IPS DF 4.7 (cell line): ENCODE results near the gene CFI.
A peak's percentile ranks its signal among the peaks of the same experiment; 100 is the strongest.

Source experiments
- DNase-seq: peaks from one replicate; pipeline ENCODE4 v3.0.0-alpha.2; 2013; ENCODE audit warnings: low spot score; ENCODE audit errors: extremely low read depth

The CFI gene

DNA sequence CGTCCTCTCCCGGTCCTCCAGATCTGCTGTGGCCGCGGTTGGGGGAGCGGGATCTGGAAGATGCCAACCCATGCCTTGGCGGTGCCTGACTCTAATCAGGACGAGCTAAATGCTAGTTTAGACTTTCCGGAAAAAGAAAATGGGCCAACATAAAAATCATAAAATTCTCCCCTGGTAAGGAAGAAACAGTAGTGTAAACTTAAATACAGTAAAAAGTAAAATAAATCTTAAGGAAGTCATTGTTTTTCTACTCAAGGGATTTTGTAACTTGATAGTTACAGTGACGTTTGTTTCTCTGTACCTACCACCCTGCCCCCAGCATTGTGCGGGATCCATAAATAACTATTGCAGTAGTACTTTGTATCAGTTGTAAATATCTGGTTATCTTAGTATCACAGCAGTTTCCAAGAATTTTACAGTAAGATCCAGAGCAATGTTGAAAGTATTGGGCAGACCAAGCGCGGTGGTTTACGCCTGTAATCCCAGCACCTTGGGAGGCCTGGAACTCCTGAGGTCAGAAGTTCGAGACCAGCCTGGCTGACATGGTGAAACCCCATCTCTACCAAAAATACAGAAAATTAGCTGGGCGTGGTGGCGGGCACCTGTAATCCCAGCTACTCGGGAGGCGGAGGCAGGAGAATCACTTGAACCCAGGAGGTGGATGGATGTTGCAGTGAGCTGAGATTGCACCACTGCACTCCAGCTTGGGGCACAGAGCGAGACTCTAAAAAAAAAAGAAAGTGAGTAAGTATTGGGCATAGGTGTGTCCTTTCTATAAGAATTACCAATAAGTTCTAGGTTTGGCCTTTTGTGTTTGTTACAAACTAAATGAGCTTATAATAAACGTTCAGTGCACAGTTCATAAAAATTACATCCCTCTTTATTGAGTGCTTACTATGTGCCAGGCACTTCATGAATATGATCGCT, 70.9 kb downstream of the CFI start:
- DNase-seq = no peak

DNA sequence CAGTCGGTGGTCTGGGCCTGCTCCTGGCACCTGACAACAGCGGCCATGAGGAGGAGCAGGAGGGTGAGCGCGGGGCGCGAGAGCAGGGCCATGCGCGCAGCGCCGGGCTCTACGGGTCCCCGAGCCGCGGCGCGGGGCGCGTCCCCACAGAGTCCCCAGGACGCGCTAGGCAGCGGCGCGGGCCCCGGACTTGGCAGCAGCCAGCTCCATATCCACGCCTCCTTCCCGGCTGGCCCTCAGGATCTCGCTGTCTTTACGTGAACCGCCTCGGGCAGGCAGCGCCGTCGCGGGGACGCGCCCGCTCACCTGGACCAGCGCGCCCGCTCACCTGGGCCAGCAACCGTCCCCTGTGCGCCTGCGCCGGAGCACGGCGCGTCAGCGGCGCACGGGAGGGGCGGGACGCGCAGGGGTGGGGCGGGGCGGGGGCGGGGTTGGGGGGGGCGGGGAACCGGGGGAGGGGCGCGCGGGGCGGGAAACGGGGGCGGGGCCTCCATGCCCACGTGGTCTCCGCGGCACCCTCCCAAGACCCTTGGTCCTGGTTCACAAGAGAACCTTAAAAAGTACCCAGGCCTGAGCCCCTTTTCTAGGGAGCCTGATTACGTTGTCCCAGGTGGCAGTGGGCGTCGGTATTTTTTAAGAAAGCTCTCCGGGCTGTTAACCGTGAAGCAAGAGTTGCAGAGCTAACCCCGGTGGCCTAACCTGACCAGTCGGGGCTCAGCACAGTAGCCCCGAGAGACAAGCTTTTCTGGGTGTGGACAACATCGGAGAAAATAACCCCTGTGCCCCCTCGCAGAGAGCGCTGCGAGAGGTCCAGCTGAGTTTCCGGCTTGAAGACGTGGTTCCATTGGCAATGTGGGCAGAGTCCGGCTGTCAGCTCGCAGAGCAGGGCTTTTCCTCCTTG, 71.8 kb downstream of the CFI start, which contains the start of gene PLA2G12A:
Gene PLA2G12A, minus strand, starts transcription at position 353 of the 901 bp plus-strand sequence. Its CDS starts 261 bp downstream, at position 92.
- DNase-seq = no peak

DNA sequence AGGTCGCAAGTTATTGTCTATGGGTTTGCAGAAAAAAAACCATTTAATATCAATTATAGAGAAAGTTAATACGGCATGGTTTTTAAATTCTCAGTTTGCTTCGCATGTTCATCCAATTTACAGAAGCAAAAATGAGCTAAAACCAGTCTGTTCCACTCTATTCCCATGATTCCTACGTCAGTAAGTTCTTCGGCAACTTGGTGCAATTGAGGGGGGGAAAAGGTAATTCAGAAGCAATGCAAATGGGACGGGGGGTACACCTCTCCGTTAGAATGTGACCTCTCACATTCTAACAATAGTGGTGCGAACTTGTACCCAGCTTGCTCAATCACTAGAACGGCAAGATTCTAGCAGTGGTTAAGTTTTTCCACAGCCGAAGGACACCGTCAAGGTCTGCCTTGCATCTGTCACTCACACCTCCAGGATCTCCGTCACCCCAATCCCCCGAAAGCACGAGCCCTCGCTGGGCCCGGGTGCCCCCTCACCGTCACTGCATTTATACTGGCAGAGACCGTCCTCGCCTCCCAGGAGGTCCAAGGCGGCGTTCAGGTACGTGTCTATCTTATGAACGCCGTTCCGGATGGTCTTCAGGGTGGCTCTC, 72.6 kb downstream of the CFI start:
- no peak for DNase-seq

DNA sequence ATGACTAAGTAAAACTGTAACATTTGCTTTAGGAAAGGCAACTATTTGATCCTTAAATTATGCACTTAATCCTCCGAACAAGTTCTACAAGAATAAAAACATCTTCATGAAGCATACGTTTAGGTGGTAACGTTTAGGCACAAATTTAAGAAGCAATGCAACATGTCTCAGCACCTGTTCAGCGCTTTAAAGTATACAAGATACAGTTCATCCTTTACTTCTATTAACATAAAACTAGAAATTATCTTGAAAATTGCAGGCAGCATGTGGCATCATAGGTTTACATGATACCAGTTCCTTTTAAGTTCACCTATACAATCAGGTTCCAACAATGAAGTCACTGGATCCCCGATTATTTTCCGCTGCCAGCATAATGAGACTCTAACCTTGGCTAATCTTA, 73.4 kb downstream of the CFI start:
- DNase-seq = no peak

DNA sequence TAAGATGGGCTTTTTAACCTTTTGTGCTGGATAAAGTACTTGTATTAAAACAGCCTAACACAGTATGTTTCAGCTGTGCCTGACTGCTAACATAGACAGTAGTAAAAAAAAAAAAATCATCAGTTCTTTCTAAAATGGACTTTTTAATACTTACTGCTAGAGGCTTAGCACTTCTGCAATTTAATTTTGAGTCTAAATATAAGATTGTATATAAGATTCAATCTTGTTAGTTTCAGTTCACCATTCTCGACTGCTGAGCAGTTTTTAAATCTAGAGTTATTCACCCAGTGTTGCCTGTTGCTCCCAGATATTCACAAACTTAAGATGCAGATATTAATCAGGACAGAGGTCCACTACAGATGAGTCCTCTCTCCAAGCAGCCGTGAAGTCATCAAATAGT, 78.7 kb downstream of the CFI start:
- no peak for DNase-seq

DNA sequence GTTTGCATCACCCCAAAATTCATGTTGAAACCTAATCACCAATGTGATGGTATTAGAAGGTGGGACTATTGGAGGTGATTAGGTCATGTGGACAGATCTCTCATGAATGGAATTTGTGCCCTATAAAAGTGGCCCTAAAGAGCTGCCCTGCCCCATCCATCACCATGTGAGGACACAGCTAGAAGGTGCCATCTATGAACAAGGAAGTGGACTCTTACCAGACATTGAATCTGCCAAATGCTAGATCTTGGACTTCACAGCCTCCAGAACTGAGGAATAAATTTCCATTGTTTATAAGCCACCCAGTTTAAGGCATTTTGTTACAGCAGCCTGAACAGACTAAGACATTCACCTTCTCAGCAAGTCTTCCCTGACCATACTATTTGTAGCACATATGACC, 79.4 kb downstream of the CFI start:
- no peak for DNase-seq

DNA sequence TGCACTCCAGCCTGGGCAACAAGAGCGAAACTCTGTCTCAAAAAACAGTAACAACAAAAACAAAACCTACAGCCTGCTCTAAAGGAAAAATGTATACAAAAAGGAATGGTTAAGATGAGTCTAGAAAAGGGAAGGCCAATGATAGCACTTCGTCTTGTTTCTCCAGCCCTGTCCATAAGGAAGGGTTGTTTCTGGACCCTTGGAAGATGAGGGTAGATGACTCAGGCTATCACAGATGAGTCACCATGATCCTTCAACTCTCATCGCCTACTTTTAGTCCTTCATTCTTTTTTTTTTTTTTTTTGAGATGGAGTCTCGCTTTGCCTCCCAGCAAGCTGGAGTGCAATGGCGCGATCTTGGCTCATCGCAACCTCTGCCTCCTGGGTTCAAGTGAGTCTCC, 80.8 kb downstream of the CFI start:
- no peak for DNase-seq

DNA sequence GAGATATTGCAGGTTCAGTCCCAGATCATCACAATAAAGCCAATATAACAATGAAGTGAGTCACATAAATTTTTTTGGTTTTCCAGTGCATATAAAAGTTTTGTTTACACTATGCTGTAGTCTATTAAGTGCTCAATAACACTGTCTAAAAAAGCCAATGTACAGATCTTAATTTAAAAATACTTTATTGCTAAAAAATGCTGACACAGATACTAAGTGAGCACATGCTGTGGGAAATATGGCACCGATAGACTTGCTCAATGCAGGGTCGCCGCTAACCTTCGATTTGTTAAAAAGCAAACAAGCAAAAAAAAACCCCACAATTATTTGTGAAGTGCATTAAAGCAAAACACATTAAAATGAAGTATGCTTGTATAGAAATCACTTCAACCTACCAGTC, 82.2 kb downstream of the CFI start:
- DNase-seq = no peak

DNA sequence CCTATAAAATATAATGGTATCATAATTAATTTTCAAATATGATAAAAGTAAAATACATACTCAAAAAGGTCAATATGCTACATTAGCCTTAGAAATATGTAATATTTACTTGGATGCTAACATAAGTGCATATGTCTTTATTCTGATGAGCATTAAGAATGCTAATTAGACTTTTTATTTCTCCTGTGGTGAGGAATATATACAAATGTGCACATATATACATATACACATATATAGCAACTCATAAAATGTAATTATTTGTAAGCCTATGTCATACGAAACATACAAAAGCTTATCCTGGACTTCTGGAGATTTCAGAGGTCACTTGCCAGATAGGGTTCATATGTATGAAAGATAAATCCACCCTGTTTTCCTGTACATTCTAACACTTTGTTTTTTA, 83.0 kb downstream of the CFI start:
- no peak for DNase-seq

DNA sequence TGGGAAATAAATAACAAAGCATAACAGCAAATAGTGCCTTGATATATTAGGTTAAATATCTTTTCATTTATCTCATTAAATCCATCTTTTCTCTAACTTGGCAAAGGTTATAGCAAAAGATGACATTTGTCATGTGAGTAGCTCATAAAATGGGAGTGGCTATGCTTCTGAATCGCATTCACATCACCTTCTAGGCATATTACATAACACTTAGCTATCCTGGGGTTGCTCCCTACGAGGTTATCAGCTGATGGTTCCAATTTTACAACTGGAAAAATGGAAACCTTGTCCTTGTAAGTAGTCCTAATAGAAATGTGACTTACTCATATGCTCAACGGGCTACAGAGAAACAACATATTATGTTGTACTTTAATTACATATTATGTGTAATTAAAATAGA, 88.3 kb downstream of the CFI start:
- no peak for DNase-seq

DNA sequence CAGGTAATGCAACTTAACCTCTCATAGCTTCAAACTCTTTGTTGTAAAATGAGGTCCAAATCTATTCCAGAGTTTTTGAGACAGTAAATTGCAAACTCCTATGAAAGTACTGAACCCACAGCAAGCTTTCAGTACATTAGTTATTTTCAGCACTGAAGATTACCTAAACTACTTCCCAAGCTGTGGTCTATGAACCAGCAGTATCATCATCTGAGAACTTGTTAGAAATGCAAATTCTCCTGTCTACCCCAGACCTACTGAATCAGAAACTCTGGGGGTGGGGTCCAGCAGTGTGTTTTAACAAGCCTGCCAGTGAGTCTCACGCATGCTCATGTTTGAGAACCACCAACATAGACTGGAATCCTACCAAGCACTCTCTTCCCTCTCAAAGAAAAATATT, 92.8 kb downstream of the CFI start:
- no peak for DNase-seq

DNA sequence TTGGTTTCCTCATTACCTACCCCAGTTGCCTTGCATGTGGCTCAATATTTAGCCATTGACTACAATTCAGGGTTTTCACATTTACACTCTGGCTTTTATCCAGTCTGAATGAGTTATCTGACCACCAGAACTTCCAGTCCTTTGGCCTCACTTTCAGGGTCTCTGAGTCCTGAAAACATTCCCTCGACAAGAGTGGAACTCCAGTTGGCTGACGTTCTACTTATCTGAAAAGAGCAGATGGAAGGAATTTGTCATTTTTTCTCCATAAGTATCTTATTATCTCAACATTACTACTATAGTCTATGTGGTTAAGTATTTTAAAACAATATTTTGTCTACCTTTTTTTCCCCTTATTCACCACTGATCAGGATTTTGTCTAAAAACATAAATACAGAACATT, 93.4 kb downstream of the CFI start:
- DNase-seq = no peak

DNA sequence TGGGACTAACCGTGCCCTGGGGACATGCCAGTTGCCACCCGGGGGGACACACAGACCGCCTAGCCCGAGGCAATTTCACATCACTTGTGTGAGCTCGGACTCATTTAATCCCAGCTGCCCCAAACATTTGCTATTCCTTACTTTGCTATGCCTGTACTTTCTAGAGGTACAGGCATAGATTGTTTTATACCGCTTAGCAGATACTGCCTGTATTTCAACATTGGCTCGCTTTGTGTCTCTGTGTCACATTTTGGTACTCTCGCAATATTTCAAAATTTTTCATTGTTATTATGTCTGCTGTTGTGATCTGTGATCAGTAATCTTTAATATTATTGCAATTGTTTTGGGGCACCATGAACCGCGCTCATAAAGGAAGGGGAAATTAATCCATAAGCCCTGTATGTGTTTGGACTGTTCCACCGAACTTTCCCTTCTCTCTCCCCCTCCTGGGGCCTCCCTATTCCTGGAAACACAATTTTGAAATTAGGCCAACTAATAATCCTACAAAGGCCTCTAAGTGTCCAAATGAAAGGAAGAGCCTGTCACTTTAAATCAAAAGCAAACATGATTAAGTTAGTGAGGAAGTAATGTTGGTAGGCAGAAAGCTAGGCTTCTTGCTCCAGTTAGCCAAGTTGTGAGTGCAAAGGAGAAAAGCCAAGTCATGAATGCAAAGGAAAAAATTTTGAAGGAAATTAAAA, 98.0 kb downstream of the CFI start:
- no peak for DNase-seq

DNA sequence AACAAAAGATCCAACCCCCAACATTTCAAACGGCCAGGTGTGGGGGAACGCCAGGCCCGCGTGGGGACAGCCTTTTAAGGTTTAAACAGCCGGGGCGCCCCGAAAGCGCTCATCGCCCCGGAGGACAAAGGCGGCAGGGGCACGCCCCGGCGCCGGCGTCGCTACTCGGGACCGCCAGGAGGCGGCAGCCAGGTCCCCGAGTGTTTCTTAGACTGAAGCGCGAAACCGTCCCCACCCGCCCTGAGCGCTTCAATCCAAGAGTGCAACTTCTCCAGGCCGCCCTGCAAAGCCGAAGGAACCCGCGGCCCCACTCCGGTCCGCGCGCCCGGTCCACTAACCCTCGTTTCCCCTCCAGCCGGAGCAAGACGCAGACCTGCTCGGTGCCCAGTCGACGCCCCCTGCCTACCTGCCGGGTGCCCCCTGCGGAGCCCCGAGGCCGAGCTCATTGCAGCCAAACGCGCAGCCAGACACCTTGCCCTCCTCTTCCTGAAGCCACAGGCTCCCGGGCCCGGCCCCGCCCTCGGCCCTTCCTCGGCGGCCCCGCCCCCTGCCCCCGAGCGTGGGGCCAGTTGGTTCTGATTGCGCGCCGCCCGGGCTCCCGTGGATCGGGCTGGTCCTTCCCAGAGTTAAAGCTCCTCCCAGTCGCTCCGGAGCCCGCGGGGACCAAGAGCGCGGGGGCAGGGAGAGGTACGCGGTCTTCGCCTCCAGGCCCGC, 98.7 kb downstream of the CFI start, which contains the start of gene CASP6:
Gene CASP6, minus strand, starts transcription at position 496 of the 714 bp plus-strand sequence. Its CDS starts 50 bp downstream, at position 446.
- DNase-seq = peak; percentile 41

DNA sequence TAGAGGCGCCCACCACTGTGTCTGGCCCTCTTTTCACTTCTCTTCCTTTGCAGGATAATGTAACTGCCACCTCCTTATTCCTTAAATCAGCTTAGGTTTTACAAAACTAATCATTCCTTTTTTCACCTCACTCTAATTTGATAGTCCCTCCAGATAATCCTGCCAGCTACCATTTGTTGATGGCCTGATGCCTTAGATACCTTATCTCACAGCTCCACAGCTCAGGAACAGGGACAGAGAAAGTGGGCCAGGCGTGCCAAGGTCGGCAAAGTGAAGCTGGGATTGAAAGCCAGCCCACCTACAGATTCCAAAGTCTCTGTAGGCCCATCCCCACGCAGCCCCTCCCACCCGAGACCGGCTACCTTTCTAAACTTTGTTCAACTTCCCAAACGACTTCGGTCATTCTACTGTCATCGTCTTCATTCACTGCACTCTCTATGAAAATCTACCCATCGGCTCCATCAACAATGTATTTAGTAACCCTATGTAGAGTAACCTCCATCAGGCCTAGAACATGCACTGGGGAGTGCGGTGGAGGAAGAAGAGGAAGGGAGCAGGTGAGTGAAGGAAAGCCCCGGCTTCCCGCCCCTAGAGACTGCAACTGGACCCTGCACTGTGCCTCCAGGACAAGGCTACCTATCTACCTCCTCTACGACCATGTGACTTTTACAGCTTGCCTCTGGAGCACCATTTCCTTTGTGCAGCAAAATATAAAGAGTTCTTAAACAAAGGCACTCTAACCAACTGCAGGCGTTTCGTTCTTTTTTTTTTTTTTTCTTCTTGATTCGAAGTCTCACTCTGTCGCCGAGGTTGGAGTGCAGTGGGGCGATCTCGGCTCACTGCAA, 100.0 kb downstream of the CFI start:
- no peak for DNase-seq

DNA sequence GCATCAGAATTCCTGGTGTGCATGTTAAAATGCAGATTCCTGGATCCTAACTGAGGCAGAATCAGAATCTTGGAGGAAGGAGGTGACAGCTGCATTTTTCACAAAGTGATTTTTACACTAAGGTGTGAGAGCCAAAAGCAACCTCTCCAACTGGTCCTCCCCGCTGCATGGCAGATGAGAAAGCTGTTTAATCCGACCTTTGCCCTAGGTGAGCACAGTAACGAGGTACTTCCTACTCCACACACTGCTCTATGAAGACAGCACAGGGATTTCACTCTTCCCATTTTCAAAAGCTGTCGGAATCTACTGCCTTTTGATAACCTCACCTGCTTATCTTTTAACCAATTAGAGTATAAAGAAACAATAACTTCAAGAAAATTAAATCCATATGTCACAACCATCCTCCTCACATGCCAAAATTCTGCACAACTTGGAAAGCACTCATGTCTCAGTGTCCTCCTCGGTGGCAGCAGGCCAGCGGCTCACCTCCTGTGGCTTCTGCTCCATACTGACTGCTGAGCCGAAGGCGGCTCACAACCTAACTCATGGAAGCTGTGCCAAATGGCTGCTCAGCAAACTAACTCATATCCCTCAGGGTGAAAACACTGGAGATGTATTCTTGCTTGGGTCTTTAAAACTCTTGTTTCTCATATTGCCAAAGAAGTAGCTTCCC, 102.1 kb downstream of the CFI start:
- no peak for DNase-seq

DNA sequence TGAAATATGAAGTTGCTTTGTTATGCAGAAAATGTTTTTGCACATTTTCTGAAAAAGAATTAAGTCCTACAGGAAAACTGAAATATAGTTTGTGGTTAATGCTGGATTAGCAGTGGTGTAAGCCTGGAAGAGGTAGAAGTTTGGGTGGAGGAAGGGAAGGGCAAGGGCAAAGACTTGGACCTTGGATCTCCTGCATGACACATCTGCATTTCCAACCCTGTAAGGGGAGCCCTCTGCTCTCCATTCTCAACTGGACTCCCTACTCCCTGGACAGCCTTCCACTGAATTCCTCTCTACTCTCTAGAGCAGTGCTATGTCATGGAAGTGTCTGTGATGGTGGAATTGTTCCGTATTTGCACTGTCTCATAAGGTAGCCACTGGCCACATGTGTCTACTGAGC, 103.1 kb downstream of the CFI start:
- no peak for DNase-seq

DNA sequence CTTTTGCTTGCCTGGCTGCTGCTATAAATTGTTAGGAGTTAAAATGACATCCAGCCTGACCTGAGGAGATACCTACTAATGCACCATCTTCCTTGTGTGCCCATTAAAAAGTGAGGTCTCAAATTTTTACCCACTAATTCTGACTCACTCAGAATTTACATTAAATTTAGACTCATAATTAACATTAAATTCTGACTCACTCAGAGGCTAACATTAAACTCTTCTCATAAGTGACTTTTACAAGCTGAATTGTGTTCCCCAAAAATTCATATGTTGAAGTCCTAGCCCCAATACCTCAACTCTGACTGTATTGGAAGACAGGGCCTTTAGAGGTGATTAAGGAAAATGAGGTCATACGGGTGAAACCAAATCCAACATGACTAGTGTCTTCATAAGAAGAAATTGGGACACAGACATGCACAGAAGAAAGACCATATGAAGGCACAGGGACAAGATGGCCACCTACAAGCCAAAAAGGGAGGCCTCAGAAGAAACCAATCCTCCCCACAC, 110.3 kb downstream of the CFI start:
- no peak for DNase-seq
